ENCODE data around the gene RPS2. TPM values are rescaled to one million over a fixed set of nuclear protein-coding genes. Genes with fewer than 3 reads are reported as not detected.

Gene RPS2
- total and polyA plus RNA-seq, 2 donors from 2014 or later, result 1,550 to 2,018 TPM

DNA sequence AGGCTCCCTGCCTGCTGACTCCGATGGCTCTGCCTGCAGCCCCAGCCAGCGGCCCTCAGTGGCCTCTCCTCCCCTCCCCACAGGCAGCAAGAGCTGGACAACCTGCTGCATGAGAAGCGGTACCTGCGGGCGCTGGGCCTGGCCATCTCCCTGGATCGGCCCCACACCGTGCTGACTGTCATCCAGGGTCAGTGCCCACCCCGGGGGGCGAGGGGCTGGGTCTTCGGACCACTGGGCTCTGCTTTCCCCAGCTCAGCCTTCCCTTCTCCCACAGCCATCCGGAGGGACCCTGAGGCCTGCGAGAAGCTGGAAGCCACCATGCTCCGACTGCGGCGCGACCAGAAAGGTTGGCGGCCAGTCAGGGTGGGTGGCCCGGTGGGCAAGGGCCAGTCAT, 13.2 kb upstream of the RPS2 start:
- Histone ChIP-seq H3K4me3 (ENCODE audit: low read length in 3 of 3) (no peak overlapping the region), H3K9ac (ENCODE audit: low read length in 3 of 3) (no peak overlapping the region), H3K4me1 (ENCODE audit: control insufficient read depth in 2 of 3, insufficient read depth in 2 of 3, low read depth in 1 of 3, low read length in 3 of 3) (peaks cover 0 to 3% (median under 1%) of the 10 kb centered on the region in 3 donors), H3K27me3 (ENCODE audit: control insufficient read depth, insufficient read depth, low read length) (peaks cover 30% of the 10 kb centered on the region), H3K36me3 (ENCODE audit: control insufficient read depth in 2 of 3, insufficient read depth in 3 of 3, low read length in 3 of 3) (peaks cover 0 to 21% (median 13%) of the 10 kb centered on the region in 3 donors), H3K9me3 (ENCODE audit: control insufficient read depth in 2 of 3, insufficient read depth in 1 of 3, low read length in 3 of 3) (no peaks in the 10 kb centered on the region), H3K27ac (ENCODE audit: low read depth in 2 of 2, low read length in 2 of 2) (no peak overlapping the region)
- TF ChIP-seq, protein P1, sequence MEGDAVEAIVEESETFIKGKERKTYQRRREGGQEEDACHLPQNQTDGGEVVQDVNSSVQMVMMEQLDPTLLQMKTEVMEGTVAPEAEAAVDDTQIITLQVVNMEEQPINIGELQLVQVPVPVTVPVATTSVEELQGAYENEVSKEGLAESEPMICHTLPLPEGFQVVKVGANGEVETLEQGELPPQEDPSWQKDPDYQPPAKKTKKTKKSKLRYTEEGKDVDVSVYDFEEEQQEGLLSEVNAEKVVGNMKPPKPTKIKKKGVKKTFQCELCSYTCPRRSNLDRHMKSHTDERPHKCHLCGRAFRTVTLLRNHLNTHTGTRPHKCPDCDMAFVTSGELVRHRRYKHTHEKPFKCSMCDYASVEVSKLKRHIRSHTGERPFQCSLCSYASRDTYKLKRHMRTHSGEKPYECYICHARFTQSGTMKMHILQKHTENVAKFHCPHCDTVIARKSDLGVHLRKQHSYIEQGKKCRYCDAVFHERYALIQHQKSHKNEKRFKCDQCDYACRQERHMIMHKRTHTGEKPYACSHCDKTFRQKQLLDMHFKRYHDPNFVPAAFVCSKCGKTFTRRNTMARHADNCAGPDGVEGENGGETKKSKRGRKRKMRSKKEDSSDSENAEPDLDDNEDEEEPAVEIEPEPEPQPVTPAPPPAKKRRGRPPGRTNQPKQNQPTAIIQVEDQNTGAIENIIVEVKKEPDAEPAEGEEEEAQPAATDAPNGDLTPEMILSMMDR (IDR thresholded peaks at IDR 0.05; ENCODE audit: borderline replicate concordance, extremely low read depth, insufficient read depth), result no peak
- intact Hi-C loops (cut with DNase I), result no loop called here
- FAIRE-seq (no peak), DNase-seq (no peak)

DNA sequence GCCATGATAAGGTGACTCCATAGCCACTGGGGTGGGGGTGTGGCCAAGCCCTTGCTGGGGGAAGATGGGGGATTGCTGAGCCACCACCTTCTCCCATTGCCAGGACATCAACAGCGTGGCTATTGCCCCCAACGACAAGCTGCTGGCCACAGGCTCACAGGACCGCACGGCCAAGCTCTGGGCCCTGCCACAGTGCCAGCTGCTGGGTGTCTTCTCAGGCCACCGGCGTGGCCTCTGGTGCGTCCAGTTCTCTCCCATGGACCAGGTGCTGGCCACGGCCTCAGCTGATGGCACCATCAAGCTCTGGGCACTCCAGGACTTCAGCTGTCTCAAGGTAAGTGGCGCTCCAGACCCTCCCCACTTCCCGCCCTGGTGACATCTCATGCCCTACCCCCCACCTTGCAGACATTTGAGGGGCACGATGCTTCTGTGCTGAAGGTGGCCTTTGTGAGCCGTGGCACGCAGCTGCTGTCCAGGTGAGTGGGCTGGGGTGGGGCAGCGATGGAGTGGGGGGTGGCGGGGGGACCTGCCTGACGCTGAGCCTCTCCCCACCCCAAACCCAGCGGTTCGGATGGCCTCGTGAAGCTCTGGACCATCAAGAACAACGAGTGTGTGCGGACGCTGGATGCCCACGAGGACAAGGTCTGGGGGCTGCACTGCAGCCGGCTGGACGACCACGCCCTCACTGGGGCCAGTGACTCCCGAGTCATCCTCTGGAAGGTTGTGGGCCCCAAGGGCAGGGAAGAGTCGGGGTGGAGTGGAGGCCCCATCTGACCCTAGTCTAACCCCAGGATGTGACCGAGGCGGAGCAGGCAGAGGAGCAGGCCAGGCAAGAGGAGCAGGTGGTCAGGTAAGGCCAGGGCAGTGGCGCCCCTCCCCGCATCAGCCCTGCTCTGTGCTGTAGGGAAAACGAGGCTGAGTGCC, 12.6 kb upstream of the RPS2 start:
- DNase-seq (peak in 1 of 5 donors; percentile 61), FAIRE-seq (no peak)
- Histone ChIP-seq H3K9ac (ENCODE audit: low read length in 3 of 3) (no peak overlapping the region), H3K4me3 (ENCODE audit: low read length in 3 of 3) (no peak overlapping the region), H3K36me3 (ENCODE audit: control insufficient read depth in 2 of 3, insufficient read depth in 3 of 3, low read length in 3 of 3) (peaks cover 0 to 21% (median 13%) of the 10 kb centered on the region in 3 donors), H3K27me3 (ENCODE audit: control insufficient read depth, insufficient read depth, low read length) (peaks cover 25% of the 10 kb centered on the region), H3K4me1 (ENCODE audit: control insufficient read depth in 2 of 3, insufficient read depth in 2 of 3, low read depth in 1 of 3, low read length in 3 of 3) (peaks cover 0 to 10% (median 4%) of the 10 kb centered on the region in 3 donors), H3K9me3 (ENCODE audit: control insufficient read depth in 2 of 3, insufficient read depth in 1 of 3, low read length in 3 of 3) (no peaks in the 10 kb centered on the region), H3K27ac (ENCODE audit: low read depth in 2 of 2, low read length in 2 of 2) (no peak overlapping the region)
- intact Hi-C loops (cut with DNase I), result no loop called here
- TF ChIP-seq, protein P1 (IDR thresholded peaks at IDR 0.05; ENCODE audit: borderline replicate concordance, extremely low read depth, insufficient read depth), result no peak

DNA sequence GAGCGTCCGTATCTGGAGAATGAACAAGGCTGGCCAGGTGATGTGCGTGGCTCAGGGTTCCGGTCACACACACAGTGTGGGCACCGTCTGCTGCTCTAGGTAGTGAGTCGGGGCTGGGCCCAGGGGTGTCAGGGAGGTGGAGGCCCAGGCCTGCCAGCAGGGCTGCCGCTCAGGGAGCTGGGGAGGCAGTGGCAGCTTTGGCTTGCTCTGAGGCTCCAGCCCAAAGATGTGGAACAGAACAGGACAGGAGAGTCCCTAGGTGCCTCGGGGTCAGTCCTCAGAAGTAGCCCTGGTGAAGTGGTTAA, 11.5 kb upstream of the RPS2 start:
- Histone ChIP-seq H3K9ac (ENCODE audit: low read length in 3 of 3) (no peak overlapping the region), H3K36me3 (ENCODE audit: control insufficient read depth in 2 of 3, insufficient read depth in 3 of 3, low read length in 3 of 3) (peaks cover 0 to 21% (median 13%) of the 10 kb centered on the region in 3 donors), H3K27me3 (ENCODE audit: control insufficient read depth, insufficient read depth, low read length) (peaks cover 14% of the 10 kb centered on the region), H3K9me3 (ENCODE audit: control insufficient read depth in 2 of 3, insufficient read depth in 1 of 3, low read length in 3 of 3) (no peaks in the 10 kb centered on the region), H3K27ac (ENCODE audit: low read depth in 2 of 2, low read length in 2 of 2) (no peak overlapping the region), H3K4me1 (ENCODE audit: control insufficient read depth in 2 of 3, insufficient read depth in 2 of 3, low read depth in 1 of 3, low read length in 3 of 3) (peaks cover 0 to 10% (median 4%) of the 10 kb centered on the region in 3 donors), H3K4me3 (ENCODE audit: low read length in 3 of 3) (no peak overlapping the region)
- TF ChIP-seq, protein P1 (IDR thresholded peaks at IDR 0.05; ENCODE audit: borderline replicate concordance, extremely low read depth, insufficient read depth), result no peak
- peak in 1 of 5 donors; percentile 43 for DNase-seq
- FAIRE-seq, result no peak
- intact Hi-C loops (cut with DNase I), result no loop called here

Measured in kidney (tissue), 14 donors.